ENCODE measurements around the gene RALGDS. TPM values are rescaled to one million over a fixed set of nuclear protein-coding genes. Genes with fewer than 3 reads are reported as not detected.
"Not testable (repeated sequence)": the region's sequence is repeated elsewhere in the genome, so short reads cannot be mapped to it uniquely, and the experiment has no call there.

Gene RALGDS
- total and polyA plus RNA-seq, 5 donors, result 18.5 to 36.3 (median 33.5) TPM

GRCh38 chr9:133102190-133103021 lies 18.6 kb downstream of the RALGDS start:
- no peak for ATAC-seq
- no peaks in the 10 kb centered on the region for H3K4me1 ChIP-seq (ENCODE audit: control insufficient read depth, insufficient read depth, low read length)
- intact Hi-C loops (cut with DNase I), result loop anchor here (1.0 to 2.0 kb wide), 2 partner anchors 42 to 44 kb away; no protein-coding TSS in a partner anchor
- H3K27me3 ChIP-seq (ENCODE audit: control insufficient read depth, insufficient read depth), result no peaks in the 10 kb centered on the region
- H3K9me3 ChIP-seq (ENCODE audit: control insufficient read depth, low read length), result no peaks in the 10 kb centered on the region
- no peak overlapping the region for H3K27ac ChIP-seq (ENCODE audit: low read length)
- 94% methylated on average over 21 of the region's 21 CpGs for WGBS
- peak in 1 of 3 donors; percentile 55 for DNase-seq
- H3K4me3 ChIP-seq (ENCODE audit: low read length), result no peak overlapping the region

GRCh38 chr9:133101356-133102189 lies 19.5 kb downstream of the RALGDS start:
- H3K27me3 ChIP-seq (ENCODE audit: control insufficient read depth, insufficient read depth), result no peaks in the 10 kb centered on the region
- intact Hi-C loops (cut with DNase I), result loop anchor here in 3 of 4 donors (2.0 kb wide), 1 partner anchor 45 kb away; no protein-coding TSS in a partner anchor
- H3K9me3 ChIP-seq (ENCODE audit: control insufficient read depth, low read length), result no peaks in the 10 kb centered on the region
- H3K4me3 ChIP-seq (ENCODE audit: low read length), result no peak overlapping the region
- DNase-seq (peak in 1 of 3 donors; percentile 45), ATAC-seq (no peak)
- H3K4me1 ChIP-seq (ENCODE audit: control insufficient read depth, insufficient read depth, low read length), result no peaks in the 10 kb centered on the region
- H3K27ac ChIP-seq (ENCODE audit: low read length), result no peak overlapping the region
- 96% methylated on average over 32 of the region's 32 CpGs for WGBS

- DNase-seq, result no peak
- Histone ChIP-seq H3K27me3 (ENCODE audit: control insufficient read depth, insufficient read depth) (no peaks in the 10 kb centered on the region), H3K4me1 (ENCODE audit: control insufficient read depth, insufficient read depth, low read length) (no peaks in the 10 kb centered on the region), H3K9me3 (ENCODE audit: control insufficient read depth, low read length) (no peaks in the 10 kb centered on the region), H3K4me3 (ENCODE audit: low read length) (no peak overlapping the region), H3K27ac (ENCODE audit: low read length) (no peak overlapping the region)
- intact Hi-C loops (cut with DNase I), result no loop called here
- WGBS, result 87% methylated on average over 13 of the region's 13 CpGs
- no peak for ATAC-seq
These were observed 20.3 kb downstream of the RALGDS start for GRCh38 chr9:133100506-133101355.

- DNase-seq (no peak), ATAC-seq (no peak)
- WGBS, result 90% methylated on average over 12 of the region's 12 CpGs
- no peaks in the 10 kb centered on the region for H3K9me3 ChIP-seq (ENCODE audit: control insufficient read depth, low read length)
- no peak overlapping the region for H3K27ac ChIP-seq (ENCODE audit: low read length)
- no peaks in the 10 kb centered on the region for H3K4me1 ChIP-seq (ENCODE audit: control insufficient read depth, insufficient read depth, low read length)
- no peaks in the 10 kb centered on the region for H3K27me3 ChIP-seq (ENCODE audit: control insufficient read depth, insufficient read depth)
- intact Hi-C loops (cut with DNase I), result no loop called here
- no peak overlapping the region for H3K4me3 ChIP-seq (ENCODE audit: low read length)
These were observed 21.1 kb downstream of the RALGDS start for GRCh38 chr9:133099726-133100505.

- ATAC-seq (no peak), DNase-seq (no peak)
- Histone ChIP-seq H3K27ac (ENCODE audit: low read length) (no peak overlapping the region), H3K27me3 (ENCODE audit: control insufficient read depth, insufficient read depth) (no peaks in the 10 kb centered on the region), H3K4me1 (ENCODE audit: control insufficient read depth, insufficient read depth, low read length) (no peaks in the 10 kb centered on the region), H3K9me3 (ENCODE audit: control insufficient read depth, low read length) (no peaks in the 10 kb centered on the region), H3K4me3 (ENCODE audit: low read length) (no peak overlapping the region)
- intact Hi-C loops (cut with DNase I), result no loop called here
- WGBS, result 92% methylated on average over 5 of the region's 5 CpGs
These were observed 22.2 kb downstream of the RALGDS start for GRCh38 chr9:133098871-133099270.

GRCh38 chr9:133098104-133098754 lies 22.8 kb downstream of the RALGDS start:
- Histone ChIP-seq H3K27me3 (ENCODE audit: control insufficient read depth, insufficient read depth) (no peaks in the 10 kb centered on the region), H3K4me3 (ENCODE audit: low read length) (no peak overlapping the region), H3K27ac (ENCODE audit: low read length) (no peak overlapping the region), H3K4me1 (ENCODE audit: control insufficient read depth, insufficient read depth, low read length) (no peaks in the 10 kb centered on the region), H3K9me3 (ENCODE audit: control insufficient read depth, low read length) (no peaks in the 10 kb centered on the region)
- DNase-seq, result peak in 2 of 3 donors; percentile 42 to 55
- intact Hi-C loops (cut with DNase I), result no loop called here
- WGBS, result 88% methylated on average over 16 of the region's 16 CpGs
- ATAC-seq, result no peak

GRCh38 chr9:133094842-133095393 lies 26.1 kb downstream of the RALGDS start:
- Histone ChIP-seq H3K27me3 (ENCODE audit: control insufficient read depth, insufficient read depth) (no peaks in the 10 kb centered on the region), H3K4me3 (ENCODE audit: low read length) (no peak overlapping the region), H3K4me1 (ENCODE audit: control insufficient read depth, insufficient read depth, low read length) (no peaks in the 10 kb centered on the region), H3K9me3 (ENCODE audit: control insufficient read depth, low read length) (no peaks in the 10 kb centered on the region), H3K27ac (ENCODE audit: low read length) (no peak overlapping the region)
- 97% methylated on average over 3 of the region's 3 CpGs for WGBS
- ATAC-seq (no peak), DNase-seq (no peak)
- intact Hi-C loops (cut with DNase I), result no loop called here

- WGBS, result 70% methylated on average over 4 of the region's 4 CpGs
- H3K4me3 ChIP-seq (ENCODE audit: low read length); H3K27me3 ChIP-seq (ENCODE audit: control insufficient read depth, insufficient read depth); H3K9me3 ChIP-seq (ENCODE audit: control insufficient read depth, low read length); DNase-seq; ATAC-seq; H3K27ac ChIP-seq (ENCODE audit: low read length); intact Hi-C loops (cut with DNase I); H3K4me1 ChIP-seq (ENCODE audit: control insufficient read depth, insufficient read depth, low read length): not testable (repeated sequence)
These were observed 26.7 kb downstream of the RALGDS start for GRCh38 chr9:133094351-133094750.

- no peaks in the 10 kb centered on the region for H3K4me1 ChIP-seq (ENCODE audit: control insufficient read depth, insufficient read depth, low read length)
- DNase-seq, result no peak
- no peak overlapping the region for H3K4me3 ChIP-seq (ENCODE audit: low read length)
- H3K9me3 ChIP-seq (ENCODE audit: control insufficient read depth, low read length), result no peaks in the 10 kb centered on the region
- ATAC-seq, result no peak
- WGBS, result 75% methylated on average over 11 of the region's 11 CpGs
- no peaks in the 10 kb centered on the region for H3K27me3 ChIP-seq (ENCODE audit: control insufficient read depth, insufficient read depth)
- intact Hi-C loops (cut with DNase I), result no loop called here
- no peak overlapping the region for H3K27ac ChIP-seq (ENCODE audit: low read length)
These were observed 30.2 kb downstream of the RALGDS start for GRCh38 chr9:133090752-133091385.
